Hematopoietic multipotent progenitor cell treated with erythropoietin and hydrocortisone succinate and interleukin-3 and kit ligand, for 6 days (in vitro differentiated cells): ENCODE results near the gene LAT.
"Not testable (repeated sequence)": the region's sequence is repeated elsewhere in the genome, so short reads cannot be mapped to it uniquely, and the experiment has no call there.

ENCODE experiments used
- DNase-seq: peaks from one replicate; pipeline ENCODE4 v3.0.0-alpha.2; 2015

The LAT gene

DNA sequence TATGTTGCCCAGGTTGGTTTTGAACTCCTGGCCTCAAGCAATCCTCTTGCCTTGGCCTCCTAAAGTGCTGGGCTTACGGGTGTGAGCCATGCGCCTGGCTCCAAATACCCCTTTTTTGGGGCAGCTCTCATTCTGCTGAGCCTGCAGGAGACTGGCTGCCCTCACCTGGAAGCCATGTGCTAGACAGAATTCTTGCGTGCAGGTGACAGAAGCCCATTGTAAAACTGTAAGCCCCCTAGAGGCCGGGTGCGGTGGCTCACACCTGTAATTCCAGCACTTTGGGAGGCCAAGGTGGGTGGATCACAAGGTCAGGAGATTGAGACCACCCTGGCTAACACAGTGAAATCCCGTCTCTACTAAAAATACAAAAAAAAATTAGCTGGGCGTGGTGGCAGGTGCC, 4.5 kb upstream of the LAT start:
- not testable (repeated sequence) for DNase-seq

DNA sequence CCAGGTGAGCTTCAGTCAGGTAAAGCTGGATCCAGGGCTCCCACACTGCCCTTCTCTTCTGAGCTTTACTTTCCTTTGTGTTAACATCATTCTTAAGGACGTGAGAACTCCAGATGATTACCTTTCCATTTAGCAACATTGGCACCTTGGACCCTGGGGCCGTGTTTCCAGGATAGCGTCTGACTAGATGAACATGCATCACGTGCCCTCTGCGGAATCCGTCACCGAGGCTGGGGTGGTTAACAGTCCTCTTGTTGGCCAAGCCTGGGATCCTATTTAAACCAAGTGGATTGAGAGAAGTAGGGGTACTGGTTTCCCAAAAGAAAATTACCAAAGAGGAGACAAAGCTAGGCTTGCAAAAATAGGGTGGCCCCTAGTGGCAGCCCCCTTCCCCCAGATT, 3.9 kb upstream of the LAT start:
- DNase-seq = no peak

DNA sequence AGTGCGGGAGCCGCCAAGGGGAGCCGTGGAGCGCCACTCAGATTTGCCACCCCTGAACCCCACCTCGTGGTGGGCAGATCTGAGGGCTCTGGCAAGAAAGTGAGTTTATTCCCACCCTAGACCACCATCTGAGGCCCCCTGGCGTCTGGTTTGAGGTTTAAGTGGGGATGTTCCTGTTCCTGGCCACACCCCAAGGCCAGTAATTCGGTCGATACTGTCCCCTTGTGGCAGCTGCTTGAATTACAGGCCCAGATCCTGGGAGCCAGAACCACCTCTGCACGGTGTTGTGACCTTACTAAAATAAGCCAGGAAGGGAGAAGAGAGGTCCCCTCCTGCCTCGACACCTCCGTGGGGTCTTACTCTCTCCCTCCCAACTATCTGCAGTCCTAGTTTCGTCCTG, 3.3 kb upstream of the LAT start:
- peak; percentile 68 for DNase-seq

DNA sequence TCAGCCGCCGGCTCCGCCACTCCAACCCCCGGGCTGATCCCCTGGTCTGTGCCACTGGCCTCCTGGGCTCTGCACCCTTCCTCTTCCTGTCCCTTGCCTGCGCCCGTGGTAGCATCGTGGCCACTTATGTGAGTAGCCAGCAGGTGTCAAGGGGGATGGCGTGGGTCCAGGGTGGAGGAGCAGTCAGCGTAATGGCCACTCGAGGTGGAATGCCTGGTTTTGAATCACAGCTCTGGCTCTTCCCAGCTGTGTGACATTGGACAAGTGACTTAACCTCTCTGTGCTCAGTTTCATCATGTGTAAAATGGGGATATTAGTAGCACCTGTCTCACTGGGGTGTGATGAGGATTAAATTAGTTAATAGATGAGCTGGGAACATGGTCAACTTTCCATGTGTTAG, 2.4 kb upstream of the LAT start:
- no peak for DNase-seq

DNA sequence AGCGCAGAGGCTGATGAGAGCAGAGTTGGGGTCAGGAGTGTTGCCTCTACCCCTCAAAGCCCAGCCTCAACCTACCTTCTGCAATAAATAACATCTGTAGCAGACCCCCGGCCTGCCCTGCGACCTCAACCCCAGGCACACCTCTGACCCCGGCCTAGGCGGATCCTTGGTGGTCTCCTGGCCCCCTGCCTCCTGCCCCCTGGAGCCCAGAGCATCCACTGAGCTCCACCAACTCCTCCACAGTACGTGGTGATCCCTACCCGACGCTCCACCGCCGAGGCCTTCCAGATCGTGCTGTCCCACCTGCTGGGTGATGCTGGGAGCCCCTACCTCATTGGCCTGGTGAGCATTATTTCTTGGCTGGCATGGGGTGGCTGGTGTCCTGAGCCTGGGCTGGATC, 1.9 kb upstream of the LAT start:
- no peak for DNase-seq

DNA sequence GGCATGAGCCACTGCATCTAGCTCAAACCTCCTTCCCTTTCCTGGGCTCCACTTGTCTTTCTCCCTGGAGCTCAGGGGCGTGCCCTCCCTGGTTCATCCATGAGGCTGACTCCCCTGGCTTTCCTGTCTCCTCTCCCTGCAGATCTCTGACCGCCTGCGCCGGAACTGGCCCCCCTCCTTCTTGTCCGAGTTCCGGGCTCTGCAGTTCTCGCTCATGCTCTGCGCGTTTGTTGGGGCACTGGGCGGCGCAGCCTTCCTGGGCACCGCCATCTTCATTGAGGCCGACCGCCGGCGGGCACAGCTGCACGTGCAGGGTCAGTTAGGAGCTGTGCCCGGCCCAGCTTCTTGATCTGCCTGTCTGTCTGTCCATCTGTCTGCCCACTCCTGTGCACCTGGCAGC, 1.2 kb upstream of the LAT start:
- no peak for DNase-seq

DNA sequence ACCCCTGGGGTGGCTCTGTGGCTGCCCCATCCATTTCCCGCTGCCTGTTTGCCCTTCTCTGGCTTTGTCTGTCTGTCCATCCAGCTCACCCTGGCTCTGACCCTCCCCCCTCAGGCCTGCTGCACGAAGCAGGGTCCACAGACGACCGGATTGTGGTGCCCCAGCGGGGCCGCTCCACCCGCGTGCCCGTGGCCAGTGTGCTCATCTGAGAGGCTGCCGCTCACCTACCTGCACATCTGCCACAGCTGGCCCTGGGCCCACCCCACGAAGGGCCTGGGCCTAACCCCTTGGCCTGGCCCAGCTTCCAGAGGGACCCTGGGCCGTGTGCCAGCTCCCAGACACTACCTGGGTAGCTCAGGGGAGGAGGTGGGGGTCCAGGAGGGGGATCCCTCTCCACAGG, 761 bp upstream of the LAT start:
- no peak for DNase-seq

DNA sequence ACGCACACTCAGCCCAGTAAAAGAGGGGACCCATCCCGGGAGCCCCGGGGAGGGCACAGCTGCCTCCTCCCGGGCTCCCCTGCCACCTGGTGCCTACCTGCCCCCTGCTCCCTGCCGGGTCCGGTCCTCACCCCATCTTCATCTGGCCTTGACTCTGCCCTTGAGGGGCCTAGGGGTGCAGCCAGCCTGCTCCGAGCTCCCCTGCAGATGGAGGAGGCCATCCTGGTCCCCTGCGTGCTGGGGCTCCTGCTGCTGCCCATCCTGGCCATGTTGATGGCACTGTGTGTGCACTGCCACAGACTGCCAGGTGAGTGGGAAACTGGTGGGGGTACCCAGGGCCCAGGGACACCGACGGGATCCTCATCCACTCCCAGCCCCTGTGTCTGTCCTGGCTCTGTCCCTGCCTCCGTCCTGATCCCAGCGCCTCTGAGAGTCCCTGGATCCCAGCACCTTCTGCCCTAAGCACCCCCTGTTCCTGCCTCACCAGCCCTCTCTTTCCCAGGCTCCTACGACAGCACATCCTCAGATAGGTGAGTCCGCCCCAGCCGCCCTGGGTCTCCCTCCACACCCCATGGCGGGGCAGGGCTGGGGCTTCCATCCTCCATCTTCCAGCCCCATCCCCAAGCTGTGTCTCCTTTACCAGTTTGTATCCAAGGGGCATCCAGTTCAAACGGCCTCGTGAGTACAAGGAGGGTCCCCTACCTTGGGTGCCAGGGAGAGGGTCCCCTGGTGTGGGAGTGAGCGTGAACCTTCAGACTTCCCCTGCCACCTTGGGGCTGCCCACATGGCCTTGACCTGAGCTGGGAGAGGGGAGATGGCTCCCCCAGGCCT, 574 bp downstream of the LAT start:
- no peak for DNase-seq

DNA sequence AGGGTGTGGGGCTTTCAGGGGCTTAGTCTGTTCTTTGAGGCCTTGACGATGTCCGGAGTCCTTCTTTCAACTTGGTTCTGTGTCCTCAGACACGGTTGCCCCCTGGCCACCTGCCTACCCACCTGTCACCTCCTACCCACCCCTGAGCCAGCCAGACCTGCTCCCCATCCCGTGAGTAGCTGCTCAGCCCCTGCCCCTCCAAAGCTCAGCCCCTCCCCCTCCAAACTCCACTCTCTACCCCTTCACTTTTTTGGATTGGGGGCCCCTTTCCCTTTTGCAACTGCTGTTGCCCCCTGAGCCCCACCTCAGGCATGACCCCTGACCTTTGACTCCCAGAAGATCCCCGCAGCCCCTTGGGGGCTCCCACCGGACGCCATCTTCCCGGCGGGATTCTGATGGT, 1.2 kb downstream of the LAT start:
- DNase-seq = no peak

DNA sequence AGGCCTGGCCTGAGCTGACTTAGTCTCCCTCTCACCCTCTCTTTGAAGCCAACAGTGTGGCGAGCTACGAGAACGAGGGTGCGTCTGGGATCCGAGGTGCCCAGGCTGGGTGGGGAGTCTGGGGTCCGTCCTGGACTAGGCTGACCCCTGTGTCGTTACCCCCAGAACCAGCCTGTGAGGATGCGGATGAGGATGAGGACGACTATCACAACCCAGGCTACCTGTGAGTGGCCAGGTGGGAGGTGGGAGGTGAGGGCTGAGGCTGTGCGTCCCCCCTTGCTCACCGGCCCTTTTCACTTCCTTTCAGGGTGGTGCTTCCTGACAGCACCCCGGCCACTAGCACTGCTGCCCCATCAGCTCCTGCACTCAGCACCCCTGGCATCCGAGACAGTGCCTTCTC, 1.6 kb downstream of the LAT start:
- DNase-seq = no peak

DNA sequence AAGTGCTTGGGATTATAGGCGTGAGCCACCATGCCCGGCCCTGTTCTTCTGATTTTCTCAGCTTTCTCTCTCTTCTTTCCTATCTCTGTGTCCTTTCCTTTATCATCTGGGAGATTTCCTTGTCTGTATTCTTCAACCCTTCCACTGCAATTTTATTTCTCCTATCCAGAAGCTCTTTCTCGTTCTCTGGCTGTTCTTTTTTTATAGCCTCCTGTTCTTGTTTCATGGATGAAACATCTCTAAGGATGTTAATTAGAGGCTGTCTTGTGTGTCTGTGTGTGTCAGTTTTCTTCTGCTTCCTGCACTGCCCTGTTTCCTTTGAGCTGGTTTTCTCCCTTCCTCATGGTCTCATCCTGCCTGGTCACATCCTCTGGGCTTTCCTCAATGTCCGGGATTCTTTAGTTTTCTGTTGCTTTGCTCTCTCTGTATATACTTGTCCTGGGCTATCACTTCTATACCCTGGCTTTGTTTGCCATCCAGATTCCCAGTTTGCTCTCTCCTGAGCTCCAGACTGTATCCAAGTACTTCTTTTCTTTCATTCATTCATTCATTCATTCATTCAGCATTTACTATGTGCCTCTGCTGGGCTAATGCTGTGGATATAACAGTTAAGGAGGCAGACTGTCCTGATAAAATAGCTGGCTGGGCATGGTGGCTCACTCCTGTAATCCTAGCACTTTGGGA, 2.5 kb downstream of the LAT start:
- no peak for DNase-seq

DNA sequence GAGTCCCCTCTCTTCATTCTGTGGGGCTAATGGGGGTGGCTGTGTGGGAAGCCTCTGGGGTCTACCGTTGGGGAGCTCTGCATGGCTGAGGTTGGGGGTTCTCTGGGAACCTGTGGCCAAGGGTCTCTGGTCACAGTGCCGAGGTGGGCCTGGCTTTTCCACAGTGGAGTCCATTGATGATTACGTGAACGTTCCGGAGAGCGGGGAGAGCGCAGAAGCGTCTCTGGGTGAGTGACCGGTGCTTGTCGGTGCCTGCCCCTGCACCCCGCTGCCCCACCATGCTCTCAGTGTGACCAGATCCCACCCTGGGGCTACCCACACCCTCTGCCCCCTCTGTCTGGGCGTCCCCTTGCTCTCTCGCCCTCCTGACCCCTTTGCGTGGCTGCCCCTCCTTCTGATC, 4.5 kb downstream of the LAT start:
- DNase-seq = no peak

DNA sequence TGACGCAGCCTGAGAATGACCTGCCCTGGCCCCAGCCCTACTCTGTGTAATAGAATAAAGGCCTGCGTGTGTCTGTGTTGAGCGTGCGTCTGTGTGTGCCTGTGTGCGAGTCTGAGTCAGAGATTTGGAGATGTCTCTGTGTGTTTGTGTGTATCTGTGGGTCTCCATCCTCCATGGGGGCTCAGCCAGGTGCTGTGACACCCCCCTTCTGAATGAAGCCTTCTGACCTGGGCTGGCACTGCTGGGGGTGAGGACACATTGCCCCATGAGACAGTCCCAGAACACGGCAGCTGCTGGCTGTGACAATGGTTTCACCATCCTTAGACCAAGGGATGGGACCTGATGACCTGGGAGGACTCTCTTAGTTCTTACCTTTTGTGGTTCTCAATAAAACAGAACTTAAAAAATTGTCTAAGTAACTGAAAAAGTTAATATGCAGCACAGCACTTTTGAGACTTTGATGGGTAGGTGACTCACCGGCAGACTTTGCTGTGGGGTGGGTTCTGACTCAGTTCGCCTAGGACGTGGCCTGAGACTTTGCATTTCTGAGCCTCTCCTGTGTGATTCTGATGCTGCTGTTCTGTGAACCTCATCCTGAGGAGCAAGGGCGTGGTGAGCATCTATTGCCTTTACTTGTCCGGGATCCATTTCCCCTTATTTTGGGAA, 5.7 kb downstream of the LAT start:
- DNase-seq = no peak

DNA sequence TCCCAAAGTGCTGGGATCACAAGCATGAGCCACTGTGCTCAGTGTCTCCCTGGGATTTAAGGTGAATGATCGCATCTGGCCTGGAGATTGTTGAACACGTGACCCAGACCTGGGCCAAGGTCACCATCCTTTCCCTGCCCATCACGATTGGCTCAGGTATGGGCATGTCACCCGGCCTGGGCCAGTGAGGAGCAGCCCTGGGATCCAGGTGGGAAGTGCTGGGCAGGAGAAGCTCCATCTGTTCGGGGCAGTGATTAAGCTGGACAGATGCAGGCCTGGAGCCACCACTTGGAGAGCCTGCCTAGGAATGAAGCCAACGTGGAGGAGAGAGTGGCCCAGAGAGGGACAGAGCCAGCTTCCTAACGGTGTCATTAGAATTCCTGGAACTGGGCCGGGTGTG, 6.8 kb downstream of the LAT start:
- no peak for DNase-seq

DNA sequence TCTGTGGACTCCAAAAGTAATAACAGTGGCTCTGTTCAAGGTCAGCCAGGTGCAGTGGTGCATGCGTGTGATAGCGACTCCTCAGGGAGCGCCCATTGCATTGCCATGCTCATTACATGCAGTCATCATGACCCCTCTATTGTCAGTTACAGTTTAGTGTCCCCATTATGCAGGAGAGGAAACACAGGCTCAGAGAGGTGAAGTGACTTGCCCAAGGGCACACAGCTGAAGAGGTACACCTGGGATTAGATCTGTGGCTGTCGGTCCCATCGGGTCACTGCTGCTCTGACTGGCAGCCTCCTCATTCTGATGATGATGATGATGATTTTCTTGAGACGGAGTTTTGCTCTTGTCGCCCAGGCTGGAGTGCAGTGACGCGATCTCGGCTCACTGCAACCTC, 7.6 kb downstream of the LAT start:
- no peak for DNase-seq

DNA sequence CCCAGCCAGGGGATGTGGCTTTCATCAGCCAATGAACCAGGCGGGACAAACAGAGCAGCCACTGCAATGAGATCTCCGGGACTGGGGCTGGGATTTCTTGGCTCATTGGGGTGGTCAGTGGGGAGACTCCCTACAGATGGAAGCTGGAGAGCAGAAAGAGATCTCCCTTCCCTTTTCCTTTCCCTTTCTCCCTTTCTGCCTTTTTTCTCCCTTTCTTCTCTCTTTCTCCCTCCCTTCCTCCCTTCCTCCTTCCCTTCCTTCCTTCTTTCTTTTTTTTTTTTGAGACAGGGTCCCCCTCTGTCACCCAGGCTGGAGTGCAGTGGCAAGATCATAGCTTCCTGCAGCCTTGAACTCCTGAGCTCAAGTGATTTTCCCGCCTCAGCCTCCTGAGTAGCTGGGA, 14.0 kb downstream of the LAT start:
- no peak for DNase-seq

DNA sequence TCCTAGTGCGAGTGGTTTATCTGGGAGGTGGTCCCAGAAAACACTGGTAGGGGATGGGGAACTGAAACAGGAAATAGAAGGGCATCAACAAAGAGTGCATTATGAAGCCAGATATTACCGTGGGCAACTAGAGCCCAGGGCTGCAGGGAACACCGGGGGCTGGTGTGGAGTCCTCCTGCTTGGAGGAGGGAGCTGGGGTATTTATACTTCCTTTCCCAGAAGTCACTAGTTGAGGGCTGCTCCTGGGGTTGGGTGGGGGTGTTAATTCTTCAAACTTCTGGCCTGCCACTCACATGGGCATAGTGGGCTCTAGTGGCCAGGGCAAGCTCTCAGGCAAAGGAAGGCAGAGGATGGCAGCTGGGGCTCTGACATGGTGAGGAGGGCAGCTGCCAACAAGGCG, 14.7 kb downstream of the LAT start:
- DNase-seq = no peak

DNA sequence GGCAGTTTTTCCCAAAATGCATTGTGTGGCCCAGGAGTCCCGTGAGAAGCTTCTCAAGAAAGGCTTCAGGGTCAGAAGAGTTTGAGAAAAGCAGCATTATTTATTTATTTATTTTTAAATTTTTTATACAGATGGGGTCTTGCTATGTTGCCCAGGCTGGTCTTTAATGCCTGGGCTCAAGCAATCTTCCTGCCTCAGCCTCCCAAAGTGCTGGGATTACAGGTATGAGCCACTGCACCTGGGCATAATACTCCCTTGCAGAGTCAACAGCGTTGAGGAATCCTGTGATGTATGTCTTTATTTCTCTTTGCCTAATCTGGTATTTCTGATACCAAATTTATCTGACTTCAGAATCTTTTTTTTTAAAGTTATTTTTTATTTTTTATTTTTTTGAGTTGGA, 15.2 kb downstream of the LAT start:
- DNase-seq = no peak

DNA sequence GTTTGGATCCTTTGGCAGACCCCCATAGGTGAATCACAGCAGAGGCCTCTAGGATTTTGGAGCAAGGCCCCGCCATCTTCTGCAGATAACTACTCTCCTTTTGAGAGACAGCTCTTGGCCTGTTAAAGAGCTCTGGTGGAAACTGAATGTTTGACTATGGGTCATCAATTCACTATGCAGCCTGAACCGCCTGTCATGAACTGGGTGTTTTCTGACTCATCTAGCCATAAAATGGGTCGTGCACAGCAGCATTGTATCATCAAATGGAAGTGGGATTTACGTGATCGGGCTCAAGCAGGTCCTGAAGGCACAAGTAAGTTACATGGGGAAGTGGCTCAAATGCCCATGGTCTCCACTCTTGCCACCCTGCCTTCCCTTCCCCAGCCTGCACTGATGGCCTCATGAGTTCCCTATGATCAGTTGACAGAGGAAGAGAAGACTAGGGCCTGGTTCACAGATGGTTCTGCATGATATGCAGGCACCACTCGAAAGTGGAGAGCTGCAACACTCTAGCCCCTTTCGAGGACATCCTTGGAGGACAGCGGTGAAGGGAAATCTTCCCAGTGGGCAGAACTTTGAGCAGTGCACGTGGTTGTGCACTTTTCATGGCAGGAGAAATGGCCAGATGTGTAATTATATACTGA, 19.8 kb downstream of the LAT start:
- peak; percentile 50 for DNase-seq

DNA sequence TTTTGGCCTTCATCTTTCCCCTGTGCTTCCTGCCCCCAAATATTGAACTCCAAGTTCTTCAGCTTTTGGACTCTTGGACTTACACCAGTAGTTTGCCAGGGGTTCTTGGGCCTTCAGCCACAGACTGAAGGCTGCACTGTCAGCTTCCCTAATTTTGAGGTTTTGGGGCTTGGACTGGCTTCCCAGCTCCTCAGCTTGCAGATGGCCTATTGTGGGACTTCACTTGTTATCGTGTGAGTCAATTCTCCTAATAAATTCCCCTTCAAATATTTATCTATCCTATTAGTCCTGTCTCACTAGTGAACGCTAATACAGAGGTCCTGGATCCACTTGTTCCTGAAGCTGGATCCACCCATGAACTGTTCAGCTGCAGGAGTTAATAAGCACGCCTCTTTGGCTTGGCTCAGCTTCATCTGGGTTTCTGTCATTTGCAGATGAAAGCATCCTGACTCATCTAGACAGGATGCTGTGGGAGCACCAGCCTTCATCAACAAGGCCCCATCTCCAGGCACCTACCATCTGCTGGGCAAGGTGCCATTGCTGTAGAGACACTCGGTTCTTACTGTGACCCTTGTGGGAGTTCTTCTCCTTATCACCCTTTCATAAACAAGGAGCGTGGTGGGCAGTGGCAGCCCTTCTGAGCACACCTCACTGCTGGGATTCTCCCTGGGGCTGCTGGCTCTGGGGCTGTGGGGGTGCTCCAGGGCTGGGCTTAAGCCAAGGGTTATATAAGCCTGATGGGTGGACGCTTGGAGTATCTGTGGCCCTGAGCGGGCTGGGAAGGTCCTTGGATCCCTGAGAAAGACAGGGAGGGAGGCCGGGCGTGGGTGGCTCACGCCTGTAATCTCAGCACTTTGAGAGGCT, 23.1 kb downstream of the LAT start:
- DNase-seq = peak; percentile 95

DNA sequence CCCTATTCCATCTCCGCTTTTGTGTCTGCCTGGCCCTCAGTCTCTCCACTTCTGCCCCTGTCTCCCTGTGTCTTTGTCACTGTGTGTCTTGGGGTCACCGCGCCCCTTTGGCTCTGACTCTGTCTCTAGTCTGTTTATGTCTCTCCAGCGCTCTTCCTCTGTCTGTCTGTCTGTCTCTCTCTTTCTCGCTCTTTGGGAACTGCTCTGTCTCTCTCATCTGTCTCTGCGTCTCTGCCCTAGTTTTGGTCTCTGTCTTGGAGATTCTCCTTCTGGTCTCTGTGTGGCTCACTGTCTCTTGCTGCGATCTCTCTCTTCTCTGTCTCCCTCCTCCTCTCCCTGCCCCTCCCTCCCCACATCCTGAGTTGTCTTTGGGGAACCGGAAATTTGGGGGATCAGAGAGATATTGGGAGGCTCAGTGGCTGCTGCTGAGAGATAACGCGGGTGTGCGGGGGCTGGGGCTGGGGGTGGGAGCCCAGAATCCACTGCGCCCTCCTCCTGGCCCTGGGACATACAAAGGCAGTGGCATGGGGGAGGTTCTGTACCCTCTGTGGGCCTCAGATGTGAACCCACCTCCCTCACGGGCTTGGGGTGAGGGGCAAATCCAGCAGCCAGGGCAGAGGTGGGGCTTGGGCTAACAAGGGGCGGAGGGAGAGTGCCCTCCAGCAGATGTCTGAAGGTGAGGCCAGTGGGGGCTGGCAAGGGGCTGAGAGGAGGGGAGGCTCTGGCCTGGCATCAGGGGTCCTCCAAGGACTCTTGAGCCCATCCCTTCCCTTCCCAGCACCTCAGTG, 24.4 kb downstream of the LAT start:
- peak; percentile 98 for DNase-seq

DNA sequence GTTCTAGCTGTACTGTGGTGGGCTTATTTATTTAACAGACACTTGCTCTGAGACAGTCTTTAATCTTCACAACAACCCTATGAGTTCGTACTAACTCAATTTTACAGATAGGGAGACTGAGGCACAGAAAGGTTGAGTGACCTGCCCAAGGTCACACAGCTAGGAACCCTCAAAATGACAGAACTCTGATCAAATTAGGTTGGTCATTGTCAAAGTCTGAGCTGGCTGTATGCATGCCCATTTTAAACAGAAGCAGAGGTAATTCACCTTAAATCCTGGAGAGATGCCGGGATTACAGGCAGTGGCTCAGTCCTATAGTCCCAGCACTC, 24.9 kb downstream of the LAT start:
- DNase-seq = no peak
